Natural killer cell (primary cell): Measurements from ENCODE around the gene EFHC1. TPM values are rescaled to one million over a fixed set of nuclear protein-coding genes. Genes with fewer than 3 reads are reported as not detected.

Experiments used
- ATAC-seq, 3 donors: fragments of 150-1000 bp in 2 of 3; fragments of 200-7000 bp in 1 of 3; cut with Tn5 transposase; 1 replicate in 1 of 3; 2 replicates in 2 of 3; pipeline ENCODE4 v1.10.0; 2021; ENCODE audit warnings: mild to moderate bottlenecking in 2 of 3, moderate library complexity in 2 of 3
- DNase-seq, 2 donors: peaks; one replicate each; pipeline versions ENCODE4 v3.0.0 to v3.0.0-alpha.2; 2013 to 2021; ENCODE audit warnings: mixed read lengths in 1 of 2
- H3K27ac ChIP-seq: one replicate; pipeline ENCODE4 v1.5.1; 2013; ENCODE audit warnings: mild to moderate bottlenecking, low read length
- H3K27me3 ChIP-seq: one replicate; pipeline ENCODE4 v1.6.1; 2013; ENCODE audit warnings: low read length; ENCODE audit not compliant: control insufficient read depth, insufficient read depth
- H3K36me3 ChIP-seq: one replicate; pipeline ENCODE4 v1.6.1; 2013; ENCODE audit warnings: low read length; ENCODE audit not compliant: control insufficient read depth, insufficient read depth
- H3K4me1 ChIP-seq: one replicate; pipeline ENCODE4 v1.6.1; 2013; ENCODE audit warnings: low read length; ENCODE audit not compliant: control insufficient read depth, insufficient read depth
- H3K4me3 ChIP-seq: one replicate; pipeline ENCODE4 v1.5.1; 2013; ENCODE audit warnings: low read length
- H3K9me3 ChIP-seq: one replicate; pipeline ENCODE4 v1.6.1; 2013; ENCODE audit warnings: low read length; ENCODE audit not compliant: control insufficient read depth, insufficient read depth
- H3K27ac Mint-ChIP-seq, 2 donors: one replicate each; pipeline ENCODE4 v1.8.0; 2022; ENCODE audit warnings: mild to moderate bottlenecking in 2 of 2, mixed read lengths in 2 of 2, moderate library complexity in 1 of 2
- H3K27me3 Mint-ChIP-seq, 2 donors: one replicate each; pipeline ENCODE4 v1.8.0; 2022; ENCODE audit warnings: low read depth in 2 of 2, mixed read lengths in 2 of 2
- H3K36me3 Mint-ChIP-seq: one replicate; pipeline ENCODE4 v1.8.0; 2022; ENCODE audit warnings: mixed read lengths
- H3K4me1 Mint-ChIP-seq, 2 donors: one replicate each; pipeline ENCODE4 v1.8.0; 2022; ENCODE audit warnings: mixed read lengths in 2 of 2
- H3K4me3 Mint-ChIP-seq: one replicate; pipeline ENCODE4 v1.8.0; 2022; ENCODE audit warnings: mild to moderate bottlenecking, moderate library complexity, mixed read lengths
- H3K9me3 Mint-ChIP-seq, 2 donors: one replicate each; pipeline ENCODE4 v1.8.0; 2022; ENCODE audit warnings: mixed read lengths in 2 of 2
- CTCF ChIP-seq: fragments of 200-600 bp; IDR thresholded peaks from one replicate; pipeline ENCODE4 v1.8.0; 2022; ENCODE audit warnings: antibody characterized with exemption
- WGBS: methylation state at CpG from one replicate; pipeline ENCODE4 v1.1.7; 2013; ENCODE audit warnings: missing lambda C conversion rate; ENCODE audit not compliant: insufficient coverage; 5-methylcytosine and 5-hydroxymethylcytosine counted together
- intact Hi-C: fragments of 100-400 bp; cut with micrococcal nuclease; formaldehyde crosslinking; loops from one replicate; pipeline ENCODE4 v1.14.2; 2022
- total RNA-seq, 4 donors: library from RNA; stranded (reverse); fragments of 120-200 nt in 1 of 4; gene quantifications; one replicate each; pipeline versions ENCODE4 v1.2.3 to v1.2.4, GENCODE V29; 2013 to 2022

The EFHC1 gene
- total RNA-seq, 3 donors from 2014 or later (not counting 1 experiment from before 2014, with no cell fraction given), result 10.7 to 20.9 (median 13.7) TPM

- Histone ChIP-seq H3K27ac (no peak overlapping the region), H3K9me3 (no peaks in the 10 kb centered on the region), H3K4me1 (peaks cover 21% of the 10 kb centered on the region), H3K36me3 (peaks cover 22% of the 10 kb centered on the region), H3K4me3 (no peak overlapping the region), H3K27me3 (no peaks in the 10 kb centered on the region)
- Mint-ChIP-seq H3K36me3 (no peaks in the 10 kb centered on the region), H3K4me1 (peaks cover 9 to 22% of the 10 kb centered on the region in 2 donors), H3K4me3 (no peak overlapping the region), H3K27ac (no peak overlapping the region), H3K27me3 (no peaks in the 10 kb centered on the region), H3K9me3 (no peaks in the 10 kb centered on the region)
- DNase-seq, result no peak
- WGBS, result 89% methylated on average over 2 of the region's 5 CpGs
- no peak for TF ChIP-seq CTCF
- intact Hi-C loops, result no loop called here
- ATAC-seq, result no peak
Measured at GRCh38 chr6:52508261-52508739, 88.2 kb downstream of the EFHC1 start.

- DNase-seq (no peak), ATAC-seq (no peak)
- peaks cover 30% of the 10 kb centered on the region for H3K36me3 ChIP-seq
- intact Hi-C loops, result no loop called here
- no peaks in the 10 kb centered on the region for H3K9me3 Mint-ChIP-seq
- H3K9me3 ChIP-seq, result no peaks in the 10 kb centered on the region
- H3K27me3 Mint-ChIP-seq, result no peaks in the 10 kb centered on the region
- TF ChIP-seq CTCF, result no peak
- H3K4me3 ChIP-seq, result no peak overlapping the region
- H3K27ac ChIP-seq, result no peak overlapping the region
- H3K27me3 ChIP-seq, result no peaks in the 10 kb centered on the region
- no peak overlapping the region for H3K27ac Mint-ChIP-seq
- H3K4me3 Mint-ChIP-seq, result no peak overlapping the region
- peaks cover 11 to 15% of the 10 kb centered on the region in 2 donors for H3K4me1 Mint-ChIP-seq
- H3K36me3 Mint-ChIP-seq, result peaks cover 4% of the 10 kb centered on the region
- 86% methylated on average over 14 of the region's 14 CpGs for WGBS
- peaks cover 8% of the 10 kb centered on the region for H3K4me1 ChIP-seq
Measured at GRCh38 chr6:52509281-52510212, 89.4 kb downstream of the EFHC1 start.

- Mint-ChIP-seq H3K9me3 (no peaks in the 10 kb centered on the region), H3K27me3 (no peaks in the 10 kb centered on the region), H3K4me3 (no peak overlapping the region), H3K27ac (no peak overlapping the region), H3K4me1 (peaks cover 7 to 14% of the 10 kb centered on the region in 2 donors), H3K36me3 (peaks cover 10% of the 10 kb centered on the region)
- Histone ChIP-seq H3K36me3 (peaks cover 35% of the 10 kb centered on the region), H3K9me3 (no peaks in the 10 kb centered on the region), H3K4me1 (peaks cover 2% of the 10 kb centered on the region), H3K27me3 (no peaks in the 10 kb centered on the region), H3K4me3 (no peak overlapping the region), H3K27ac (no peak overlapping the region)
- TF ChIP-seq CTCF, result no peak
- DNase-seq (no peak), ATAC-seq (no peak)
- intact Hi-C loops, result no loop called here
Measured at GRCh38 chr6:52510213-52510562, 90.0 kb downstream of the EFHC1 start.
